HCEC 1CT (cell line): Measurements from ENCODE around the gene SSBP4.
A peak's percentile ranks its signal among the peaks of the same experiment; 100 is the strongest.

ENCODE experiments used
- DNase-seq: peaks from one replicate; pipeline ENCODE4 v3.0.0-alpha.2; 2017

The SSBP4 gene

GRCh38 chr19:18434411-18435175 is 15.4 kb downstream of the SSBP4 start:
- DNase-seq = no peak

GRCh38 chr19:18435178-18435841 is 16.1 kb downstream of the SSBP4 start:
- DNase-seq = no peak

GRCh38 chr19:18435842-18436670 is 16.9 kb downstream of the SSBP4 start:
- no peak for DNase-seq

DNA sequence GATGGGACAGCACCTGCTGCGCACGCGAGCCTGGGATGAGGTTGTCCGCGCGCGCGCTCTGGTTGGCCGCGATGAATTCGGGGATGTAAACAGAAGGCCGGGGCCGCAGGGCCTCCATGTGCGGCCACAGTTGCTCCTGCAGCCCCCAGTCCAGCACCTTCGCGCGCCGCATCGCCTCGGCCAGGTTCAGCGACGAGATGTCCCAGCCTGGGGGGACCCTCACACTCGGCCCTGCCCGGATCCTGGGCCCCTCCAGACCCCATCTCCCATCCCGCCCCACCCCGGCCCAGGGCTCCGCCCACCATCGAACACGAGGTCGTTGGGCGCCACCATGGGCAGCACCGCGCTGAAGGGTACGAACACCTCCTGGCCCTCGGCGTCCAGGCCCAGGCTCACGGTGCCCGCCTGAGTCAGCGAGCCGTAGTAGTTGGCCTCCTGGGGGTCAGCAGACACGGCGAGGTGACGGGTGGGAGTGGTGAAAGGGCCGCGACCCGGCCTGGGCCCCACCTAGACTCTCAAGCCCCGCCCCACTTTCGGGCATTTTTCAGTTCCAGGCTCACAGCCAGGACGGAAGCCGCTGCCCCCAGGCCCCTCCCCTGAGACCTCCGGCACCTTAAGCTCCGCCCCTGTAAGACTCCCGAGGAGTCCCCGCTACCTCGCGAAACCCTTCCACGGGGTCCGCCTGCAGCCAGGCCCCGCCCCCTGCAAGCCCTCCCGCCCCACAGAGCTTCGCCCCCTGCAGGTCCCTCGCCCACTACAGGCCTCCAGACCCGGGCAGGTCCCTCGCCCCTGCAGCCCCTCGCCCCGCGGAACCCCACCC is 17.7 kb downstream of the SSBP4 start:
- DNase-seq = peak; percentile 33

DNA sequence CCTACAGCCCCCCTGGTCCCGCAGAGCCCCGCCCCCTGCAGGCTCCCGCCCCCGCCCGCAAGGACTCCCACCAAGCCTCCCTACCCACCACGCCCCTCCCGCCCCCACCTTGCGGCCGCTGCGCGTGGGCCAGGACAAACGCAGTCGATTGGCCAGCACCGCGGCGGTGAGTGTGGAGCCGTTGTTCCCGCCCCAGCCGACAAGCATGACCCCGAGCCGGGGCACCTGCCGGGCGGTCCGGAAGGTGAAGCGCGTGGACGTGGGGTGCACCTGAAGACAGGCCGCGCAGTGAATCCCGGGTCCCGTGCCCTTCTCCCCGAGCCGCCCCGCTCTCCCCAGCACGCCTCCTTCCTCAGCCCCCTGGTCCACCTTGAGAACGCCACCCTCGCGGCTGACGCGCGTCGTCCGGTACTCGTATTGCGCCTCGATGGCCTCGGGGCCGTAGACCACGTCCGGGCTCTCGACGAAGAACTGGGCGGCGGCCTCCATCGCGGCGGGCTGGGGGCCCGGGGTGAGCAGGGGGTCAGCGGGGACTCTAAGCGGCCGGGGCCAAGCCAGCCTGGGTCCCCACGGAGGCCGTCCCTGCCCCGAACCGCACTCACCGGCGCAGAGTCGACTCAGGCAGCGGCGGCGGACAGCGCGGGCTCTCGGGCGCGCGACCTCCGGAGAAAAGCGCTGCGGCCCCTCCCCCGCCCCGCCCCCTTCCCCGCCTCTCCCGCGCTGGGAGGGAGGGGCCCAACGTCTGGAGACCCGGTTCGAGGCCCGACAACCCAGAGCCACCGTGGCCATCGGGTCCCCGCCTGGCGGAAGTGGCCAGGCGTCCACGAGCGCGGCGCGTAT is 18.5 kb downstream of the SSBP4 start, which contains the start of gene ISYNA1:
ISYNA1 (minus strand) TSS at position 643 of the 840 bp plus-strand sequence; CDS start at position 489, 154 bp downstream.
- DNase-seq = no peak

GRCh38 chr19:18438331-18439024 is 19.3 kb downstream of the SSBP4 start:
- no peak for DNase-seq

DNA sequence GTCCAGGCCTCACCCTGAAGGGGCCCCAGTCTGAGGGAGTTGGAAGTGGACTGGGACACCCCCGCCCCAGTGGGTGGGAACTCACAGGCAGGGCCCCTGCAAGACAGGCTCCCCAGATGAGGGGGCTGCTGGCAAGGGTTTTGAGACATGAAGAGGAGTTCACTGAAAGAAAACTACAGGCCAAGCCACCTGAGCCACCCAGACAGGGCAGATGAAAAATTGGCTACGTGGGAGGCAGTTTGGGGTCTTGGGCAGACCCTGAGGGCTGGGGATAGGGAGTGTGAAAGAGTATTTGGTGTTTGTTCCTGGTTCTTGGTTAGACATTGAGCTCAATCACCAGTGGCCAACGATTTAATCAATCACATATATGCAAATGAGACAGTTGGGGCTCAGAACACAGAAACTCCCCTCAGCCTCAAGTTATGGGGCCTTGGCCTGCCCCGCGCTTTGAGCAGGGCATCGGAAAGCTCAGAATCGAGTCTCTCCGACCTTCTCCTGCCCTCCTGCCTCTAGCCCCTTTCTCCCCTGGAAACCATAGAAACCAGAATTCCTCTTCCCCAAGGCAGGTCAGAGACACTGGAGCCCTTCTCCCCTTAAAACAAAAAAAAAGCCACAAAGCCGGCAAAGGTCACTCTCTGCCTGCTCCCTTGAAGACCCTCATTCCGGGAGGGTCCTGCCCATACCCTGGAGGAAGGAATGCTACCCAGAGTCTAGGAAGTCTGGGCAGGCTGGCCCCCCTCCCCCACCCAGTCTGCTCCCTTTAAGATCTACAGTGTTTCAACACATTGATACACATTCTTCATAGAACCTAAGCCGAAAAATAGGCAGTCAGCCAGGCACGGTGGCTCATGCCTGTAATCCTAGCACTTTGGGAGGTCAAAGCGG is 20.1 kb downstream of the SSBP4 start:
- DNase-seq = peak; percentile 66

GRCh38 chr19:18439910-18440237 is 20.7 kb downstream of the SSBP4 start:
- DNase-seq = no peak

- DNase-seq = no peak
Observed at GRCh38 chr19:18440415-18440877, 21.2 kb downstream of the SSBP4 start.

DNA sequence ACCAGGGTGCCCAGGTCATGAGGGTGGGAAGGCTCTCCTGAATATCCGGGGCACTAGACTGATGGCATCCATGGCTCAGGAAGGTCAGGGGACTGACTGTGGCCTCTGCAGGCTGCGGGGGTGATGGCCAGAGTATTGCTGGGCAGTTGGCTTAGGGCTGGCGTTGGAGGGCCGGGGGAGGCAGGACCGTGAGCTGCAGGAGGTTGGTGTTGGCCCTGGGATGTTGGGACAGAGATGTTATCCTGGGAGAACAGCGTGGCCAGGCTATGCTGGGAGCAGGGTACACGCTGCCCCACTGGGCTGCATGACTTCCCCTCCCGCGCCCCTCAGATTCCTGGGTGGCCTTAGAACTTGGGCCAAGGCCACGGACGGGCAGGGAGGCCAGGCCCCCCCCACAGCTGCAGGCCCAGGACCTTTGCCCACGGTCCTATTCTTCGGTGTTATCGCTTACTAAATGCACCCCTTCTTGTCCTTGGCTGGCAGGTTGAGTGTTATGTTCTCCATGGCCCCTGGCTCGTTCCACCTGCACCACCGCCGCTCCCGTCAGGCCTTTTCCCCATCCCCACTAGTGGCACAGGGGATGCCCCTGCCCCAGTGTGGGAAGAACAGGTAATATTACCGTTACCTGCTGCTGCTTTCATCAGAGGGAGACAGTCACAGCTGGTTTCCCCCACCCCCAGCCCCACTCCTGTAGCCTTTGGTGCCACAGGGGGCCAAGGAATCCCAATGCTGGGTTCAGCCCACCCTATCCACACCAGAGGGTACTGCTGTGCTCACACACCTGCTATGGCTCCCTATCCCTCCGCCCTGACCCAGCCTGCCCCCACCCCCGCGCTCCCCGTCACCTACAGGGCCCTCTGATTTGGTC is 22.0 kb downstream of the SSBP4 start:
- DNase-seq = no peak

DNA sequence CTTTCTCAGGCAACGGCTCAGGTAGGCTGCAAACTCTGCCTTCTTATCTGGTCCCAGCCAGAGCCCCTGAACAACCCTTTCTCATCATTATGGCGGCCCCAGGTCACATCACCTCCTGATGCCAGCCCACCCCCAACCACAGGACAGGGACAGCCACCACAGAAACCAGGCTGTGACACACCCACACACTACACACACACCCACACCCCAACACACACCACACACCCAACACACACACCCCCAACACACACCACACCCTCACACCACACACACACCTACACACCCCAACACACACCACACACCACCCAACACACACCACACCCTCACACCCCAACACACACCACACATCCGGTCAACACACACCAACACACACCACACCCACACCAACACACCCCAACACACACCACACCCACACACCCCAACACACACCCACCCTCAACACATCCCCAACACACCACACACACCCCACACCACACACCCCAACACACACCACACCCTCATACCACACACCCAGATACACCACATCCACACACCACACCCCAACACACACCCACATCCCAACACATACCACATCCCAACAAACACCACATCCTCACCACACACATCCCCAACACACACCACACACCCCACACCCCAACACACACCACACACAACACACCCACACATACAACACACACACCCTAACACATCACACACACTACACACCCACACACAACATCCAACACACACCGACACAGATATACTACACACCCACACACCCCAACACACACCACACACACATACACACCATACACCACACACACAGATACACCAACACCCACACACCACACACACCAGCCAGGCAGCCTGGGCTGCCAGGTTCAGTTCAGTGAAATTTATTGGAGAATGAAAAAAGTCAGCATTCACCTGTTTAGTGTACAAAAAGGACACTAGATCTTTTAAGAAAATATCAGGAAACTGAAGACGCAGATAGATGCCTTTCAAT is 22.9 kb downstream of the SSBP4 start:
- no peak for DNase-seq

DNA sequence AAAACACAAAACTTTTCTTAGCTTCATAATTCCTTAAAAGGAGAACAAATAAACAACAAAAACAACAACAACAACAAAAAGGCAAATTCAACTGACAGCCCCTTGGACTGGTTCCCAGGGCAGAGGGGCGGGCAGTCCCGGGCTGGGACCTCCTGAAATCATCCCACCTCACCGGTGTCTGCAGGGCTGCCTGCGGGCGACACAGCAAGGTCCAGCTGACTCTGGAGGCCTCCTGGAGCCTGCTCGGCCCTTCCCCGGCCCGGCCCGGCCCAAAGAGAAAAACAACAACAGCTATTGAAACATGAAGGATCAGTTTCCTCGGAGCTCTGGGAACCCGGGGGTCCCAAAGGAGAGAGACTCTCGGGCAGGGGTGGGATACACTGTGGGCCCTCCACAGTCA is 23.7 kb downstream of the SSBP4 start:
- no peak for DNase-seq

DNA sequence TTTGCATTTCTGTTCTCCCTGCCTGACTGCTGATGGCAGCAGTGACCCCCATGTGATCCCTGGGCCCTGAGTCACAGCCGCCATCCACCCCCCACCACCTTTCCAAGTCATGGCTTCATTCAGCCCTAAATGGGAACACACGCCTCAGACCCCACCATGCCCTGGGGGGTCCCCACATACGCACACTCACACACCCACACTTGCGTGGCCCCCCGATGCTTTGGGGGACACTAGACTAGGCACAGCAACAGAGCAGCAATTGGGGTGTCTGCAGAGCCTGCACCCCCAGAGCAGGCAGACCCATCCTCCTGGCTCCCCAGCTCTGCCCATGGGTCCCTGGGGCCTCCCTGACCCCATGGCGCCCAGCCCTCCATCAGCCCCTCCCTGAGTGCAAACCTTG is 24.2 kb downstream of the SSBP4 start:
- no peak for DNase-seq

GRCh38 chr19:18443831-18444230 is 24.6 kb downstream of the SSBP4 start:
- DNase-seq = no peak

DNA sequence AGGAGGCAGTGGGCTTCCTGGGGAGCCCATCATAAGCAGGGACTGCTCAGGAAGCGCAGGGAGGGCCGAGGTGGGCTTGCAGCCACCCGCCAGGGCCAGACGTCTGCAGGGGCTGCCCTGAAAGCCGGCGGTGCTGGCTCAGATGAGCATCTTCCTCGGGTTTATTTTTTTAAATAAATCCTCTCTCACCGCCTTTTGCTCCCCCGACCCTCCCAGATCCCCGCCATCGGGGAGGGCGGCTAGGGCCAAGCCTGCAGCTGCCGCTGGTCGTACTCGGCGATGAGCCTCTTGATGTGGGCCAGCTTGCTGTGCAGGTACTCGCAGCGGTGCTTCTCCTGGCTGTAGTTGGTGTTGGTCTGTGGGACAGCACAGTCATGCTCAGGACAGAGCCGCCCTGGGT is 25.3 kb downstream of the SSBP4 start:
- DNase-seq = no peak

DNA sequence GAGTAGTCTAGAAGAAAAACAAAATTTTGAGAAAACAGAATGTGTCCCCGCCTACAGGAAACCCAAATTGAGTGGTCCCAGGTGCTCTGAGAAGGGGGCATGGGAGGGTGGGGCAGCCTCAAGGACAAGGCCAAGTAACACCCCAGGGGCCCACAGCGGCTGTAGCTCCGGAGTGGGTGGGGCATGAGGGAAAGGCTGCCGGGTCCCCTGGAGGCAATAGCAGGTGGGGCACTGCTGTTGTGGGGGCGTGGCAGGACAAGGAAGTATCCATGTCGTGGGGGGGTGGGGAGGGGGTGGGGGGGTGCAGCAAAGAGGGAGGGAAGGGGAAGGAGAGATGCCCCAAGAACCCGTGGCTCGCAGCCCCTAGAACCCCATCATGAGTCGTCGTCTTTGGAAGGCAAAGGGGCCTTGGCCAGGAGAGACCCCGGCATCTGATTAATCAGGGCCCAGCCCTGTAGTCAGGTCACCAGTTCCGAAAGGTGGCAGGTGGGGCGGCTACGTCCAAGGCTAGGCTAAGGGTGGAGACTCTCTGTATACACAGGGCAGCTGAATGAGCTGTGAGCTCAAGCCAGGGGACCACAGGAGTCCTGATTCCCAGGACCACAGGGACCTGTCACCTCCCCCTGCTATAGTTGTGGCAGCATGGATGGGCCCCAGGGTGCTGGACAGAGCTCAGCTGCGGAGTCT is 26.2 kb downstream of the SSBP4 start:
- DNase-seq = no peak
